Loucy (cell line): ENCODE data around the gene PRCD.

ENCODE experiments used
- CTCF ChIP-seq: fragments of 200-600 bp; sonication (generic); conservative IDR thresholded peaks from 2 replicates; pipeline ENCODE4 v1.5.1; 2014; ENCODE audit warnings: mild to moderate bottlenecking, antibody characterized with exemption, low read length
- EZH2phosphoT487 ChIP-seq: fragments of 200-600 bp; IDR thresholded peaks from 2 replicates; pipeline ENCODE4 v1.6.1; 2018; ENCODE audit warnings: antibody characterized with exemption, mild to moderate bottlenecking, moderate library complexity, borderline replicate concordance

- TF ChIP-seq CTCF (no peak), EZH2phosphoT487 (no peak)
These were observed 21.0 kb downstream of the PRCD start for GRCh38 chr17:76560877-76561221.
